Heart right ventricle (tissue), 16 donors: ENCODE data around the gene PRDM16. TPM values are rescaled to one million over a fixed set of nuclear protein-coding genes. Genes with fewer than 3 reads are reported as not detected.

ENCODE experiments used
- ATAC-seq, 8 donors: fragments of 200-7000 bp; cut with Tn5 transposase; one replicate each; pipeline ENCODE4 v1.9.1; 2020; ENCODE audit warnings: mild to moderate bottlenecking in 8 of 8, moderate library complexity in 8 of 8, moderate number of reproducible peaks in 1 of 8
- DNase-seq, 2 donors: peaks; one replicate each; pipeline ENCODE4 v3.0.0-alpha.2; 2020
- H3K27ac ChIP-seq, 10 donors: fragments of 200-600 bp; sonication (generic) in 2 of 10; one replicate each; pipeline versions ENCODE4 v1.5.0 to v1.8.0; 2020 to 2022; ENCODE audit warnings: mild to moderate bottlenecking in 3 of 10
- H3K27me3 ChIP-seq, 7 donors: fragments of 200-600 bp; one replicate each; pipeline ENCODE4 v1.8.0; 2021 to 2022; ENCODE audit warnings: mild to moderate bottlenecking in 2 of 7
- H3K36me3 ChIP-seq, 9 donors: fragments of 200-600 bp; sonication (generic) in 1 of 9; one replicate each; pipeline versions ENCODE4 v1.5.0 to v1.8.0; 2020 to 2022; ENCODE audit warnings: mild to moderate bottlenecking in 2 of 9
- H3K4me1 ChIP-seq, 9 donors: fragments of 200-600 bp; sonication (generic) in 1 of 9; one replicate each; pipeline versions ENCODE4 v1.5.0 to v1.8.0; 2020 to 2022; ENCODE audit warnings: mild to moderate bottlenecking in 4 of 9
- H3K4me3 ChIP-seq, 10 donors: fragments of 200-600 bp; sonication (generic) in 2 of 10; one replicate each; pipeline versions ENCODE4 v1.5.0 to v1.8.0; 2020 to 2022; ENCODE audit warnings: mild to moderate bottlenecking in 7 of 10, moderate library complexity in 2 of 10
- H3K9me3 ChIP-seq, 11 donors: fragments of 200-600 bp in 10 of 11; sonication (generic) in 2 of 11; one replicate each; pipeline versions ENCODE4 v1.5.0 to v1.8.0; 2013 to 2022; ENCODE audit warnings: mild to moderate bottlenecking in 2 of 11, control low read depth in 1 of 11, moderate library complexity in 1 of 11
- WGBS, 2 donors: extraction: QIAGEN DNeasy Blood & Tissue Kit; methylation state at CpG; one replicate each; pipeline ENCODE4 v1.1.7; 2013; ENCODE audit warnings: inconsistent platforms in 1 of 2; 5-methylcytosine and 5-hydroxymethylcytosine counted together
- intact Hi-C, 10 donors: fragments of 100-400 bp; cut with DNase I; formaldehyde crosslinking; loops; one replicate each; pipeline versions ENCODE4 v1.11.1 to v1.14.2; 2022
- polyA plus RNA-seq, 2 donors: library from polyadenylated mRNA; stranded (reverse); fragments of 200-250 nt; gene quantifications; one replicate each; pipeline ENCODE4 v1.2.3, GENCODE V29; 2013
- total RNA-seq, 10 donors: library from RNA; stranded (reverse); fragmentation: NEBNext Ultra II Directional in 3 of 10; extraction: Animal tissue kit (Norgen Biotek cat#: 25700) in 3 of 10; gene quantifications; one replicate each; pipeline versions ENCODE4 v1.2.1 to v1.2.4, GENCODE V29; 2021 to 2023
- TF ChIP-seq, protein P1 (sequence below), 9 donors: fragments of 200-600 bp; sonication (generic) in 2 of 9; IDR thresholded peaks; one replicate each; pipeline versions ENCODE4 v1.5.0 to v1.8.0; 2021 to 2022; ENCODE audit warnings: antibody characterized with exemption in 9 of 9, mild to moderate bottlenecking in 5 of 9, moderate library complexity in 1 of 9
- donor health status: Arrhythmogenic right ventricular cardiomyopathy.
- donor health status: ischemic (EF 13 %, LVEDD 7.1; RV severe dilation, severe dysfunction).
- donor health status: healthy with polysubstance abuse.
- donor health status: DM: no; HTN: yes; CAD: no.
- donor health status: DM: no; HTN: no; CAD: no.
- donor health status: ischemic (EF 25% LVEDD 6.9; RV normal size, moderate dysfunction).
- donor health status: ischemic (EF 25% LVEDD 5.7; RV mildly dilated, moderate dysfunction).
- donor health status: healthy.
- donor health status: DM: yes; HTN: yes; CAD: no.
- donor health status: Ischemic cardiomyopathy.
- donor health status: ischemic (EF 35%, LVEDD 5.7; RV mildly dilated, moderate dysfunction).
- donor health status: nonischemic (EF 11% LVEDD 7.7; RV severe dilation, severe dysfunction).
- donor health status: DM: yes; HTN: yes; CAD: no.
- donor health status: PGD.
- donor health status: ischemic (EF 29% LVEDD 5.4; RV normal size, mild dysfunction).
- donor health status: nonischemic (EF 23%, LVEDD 6.1; RV moderate dilation, normal function).

Gene PRDM16
- total and polyA plus RNA-seq, 12 donors, result 4.1 to 25.9 (median 14.8) TPM

DNA sequence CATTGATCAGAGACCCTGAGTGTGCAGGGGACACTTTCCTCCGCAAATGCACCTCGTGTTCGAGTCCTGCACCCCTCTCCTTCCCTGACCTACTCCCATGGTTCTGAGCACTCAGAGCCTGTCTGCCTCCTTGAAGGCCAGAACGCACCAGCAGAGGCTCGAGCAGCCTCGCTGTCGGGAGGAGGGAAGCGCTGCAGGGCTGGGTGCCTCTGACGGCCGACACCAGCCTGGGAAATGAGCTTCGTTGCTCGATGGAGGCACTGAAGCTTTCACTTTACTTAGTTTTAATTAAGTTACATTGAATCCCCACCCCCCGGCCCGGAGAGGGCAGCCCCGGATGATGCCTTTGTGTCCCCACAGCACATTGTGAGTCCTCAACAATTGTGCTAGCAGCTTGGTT is 229.2 kb downstream of the PRDM16 start:
- H3K9me3 ChIP-seq, result peaks cover 0 to 9% (median 0%) of the 10 kb centered on the region in 11 donors
- no peak overlapping the region for H3K27ac ChIP-seq
- peaks cover 0 to 11% (median 0%) of the 10 kb centered on the region in 7 donors for H3K27me3 ChIP-seq
- H3K36me3 ChIP-seq, result no peaks in the 10 kb centered on the region
- DNase-seq (no peak), ATAC-seq (no peak)
- H3K4me3 ChIP-seq, result no peak overlapping the region
- peaks cover 0 to under 1% (median 0%) of the 10 kb centered on the region in 9 donors for H3K4me1 ChIP-seq
- intact Hi-C loops, result no loop called here
- TF ChIP-seq, protein P1, sequence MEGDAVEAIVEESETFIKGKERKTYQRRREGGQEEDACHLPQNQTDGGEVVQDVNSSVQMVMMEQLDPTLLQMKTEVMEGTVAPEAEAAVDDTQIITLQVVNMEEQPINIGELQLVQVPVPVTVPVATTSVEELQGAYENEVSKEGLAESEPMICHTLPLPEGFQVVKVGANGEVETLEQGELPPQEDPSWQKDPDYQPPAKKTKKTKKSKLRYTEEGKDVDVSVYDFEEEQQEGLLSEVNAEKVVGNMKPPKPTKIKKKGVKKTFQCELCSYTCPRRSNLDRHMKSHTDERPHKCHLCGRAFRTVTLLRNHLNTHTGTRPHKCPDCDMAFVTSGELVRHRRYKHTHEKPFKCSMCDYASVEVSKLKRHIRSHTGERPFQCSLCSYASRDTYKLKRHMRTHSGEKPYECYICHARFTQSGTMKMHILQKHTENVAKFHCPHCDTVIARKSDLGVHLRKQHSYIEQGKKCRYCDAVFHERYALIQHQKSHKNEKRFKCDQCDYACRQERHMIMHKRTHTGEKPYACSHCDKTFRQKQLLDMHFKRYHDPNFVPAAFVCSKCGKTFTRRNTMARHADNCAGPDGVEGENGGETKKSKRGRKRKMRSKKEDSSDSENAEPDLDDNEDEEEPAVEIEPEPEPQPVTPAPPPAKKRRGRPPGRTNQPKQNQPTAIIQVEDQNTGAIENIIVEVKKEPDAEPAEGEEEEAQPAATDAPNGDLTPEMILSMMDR (IDR thresholded peaks at IDR 0.05), result no peak
- WGBS, 2 donors, result 88 to 90% methylated on average over 15 of the region's 15 CpGs

DNA sequence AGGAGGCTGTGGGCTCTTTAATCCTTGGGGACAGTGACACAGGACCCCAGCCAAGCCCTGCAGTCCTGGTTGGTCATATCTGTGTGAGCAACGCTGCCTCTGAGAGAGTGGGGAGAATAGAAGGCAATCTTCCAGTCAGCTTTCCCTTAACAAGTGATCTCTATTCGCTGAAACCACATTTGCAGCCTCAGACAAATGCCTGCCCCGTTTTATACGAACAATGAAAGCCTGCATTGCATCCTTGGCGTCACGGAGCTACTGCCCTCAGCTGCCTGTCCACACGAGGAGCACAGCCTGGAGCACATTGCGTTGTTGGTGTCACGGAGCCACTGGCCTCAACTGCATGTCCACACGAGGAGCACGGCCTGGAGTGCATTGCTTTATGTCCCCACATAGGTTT is 235.2 kb downstream of the PRDM16 start:
- 53 to 69% methylated on average over 11 of the region's 11 CpGs for WGBS, 2 donors

DNA sequence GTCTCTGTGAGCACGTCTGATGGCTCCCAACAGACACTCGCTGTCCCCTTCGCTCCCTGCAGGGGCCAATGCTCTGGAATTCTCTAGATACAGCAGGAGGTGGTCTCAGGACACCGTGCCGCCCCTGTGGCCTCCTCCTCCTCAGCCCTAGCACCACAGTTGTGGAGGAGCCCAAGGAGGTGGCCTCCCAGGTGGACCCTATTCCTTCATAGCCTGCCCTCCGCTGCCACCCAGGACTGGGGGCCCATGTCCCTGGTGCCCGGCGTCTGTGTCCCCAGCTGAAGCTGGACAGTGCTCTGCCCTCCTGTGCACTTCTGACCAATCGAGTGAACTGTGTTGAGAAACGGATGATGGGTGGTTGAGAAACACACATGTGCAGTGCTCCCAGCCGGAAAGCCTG is 235.7 kb downstream of the PRDM16 start:
- H3K27ac ChIP-seq, result no peak overlapping the region
- H3K36me3 ChIP-seq, result no peaks in the 10 kb centered on the region
- TF ChIP-seq, protein P1 (IDR thresholded peaks at IDR 0.05), result no peak
- intact Hi-C loops, result no loop called here
- peaks cover 0 to 9% (median 0%) of the 10 kb centered on the region in 11 donors for H3K9me3 ChIP-seq
- DNase-seq (no peak), ATAC-seq (no peak)
- H3K27me3 ChIP-seq, result peaks cover 0 to 3% (median 0%) of the 10 kb centered on the region in 7 donors
- 83 to 86% methylated on average over 11 of the region's 11 CpGs for WGBS, 2 donors
- H3K4me1 ChIP-seq, result peaks cover 3 to 21% (median 13%) of the 10 kb centered on the region in 9 donors
- H3K4me3 ChIP-seq, result no peak overlapping the region

More for the DNA sequence above, 235.2 kb downstream of the PRDM16 start:
- intact Hi-C loops, result no loop called here
- Histone ChIP-seq H3K4me3 (no peak overlapping the region), H3K36me3 (no peaks in the 10 kb centered on the region), H3K9me3 (peaks cover 0 to 9% (median 0%) of the 10 kb centered on the region in 11 donors), H3K4me1 (peaks cover 2 to 21% (median 13%) of the 10 kb centered on the region in 9 donors), H3K27me3 (peaks cover 0 to 2% (median 0%) of the 10 kb centered on the region in 7 donors), H3K27ac (no peak overlapping the region)
- no peak for ATAC-seq
- TF ChIP-seq, protein P1 (IDR thresholded peaks at IDR 0.05), result no peak
- no peak for DNase-seq

DNA sequence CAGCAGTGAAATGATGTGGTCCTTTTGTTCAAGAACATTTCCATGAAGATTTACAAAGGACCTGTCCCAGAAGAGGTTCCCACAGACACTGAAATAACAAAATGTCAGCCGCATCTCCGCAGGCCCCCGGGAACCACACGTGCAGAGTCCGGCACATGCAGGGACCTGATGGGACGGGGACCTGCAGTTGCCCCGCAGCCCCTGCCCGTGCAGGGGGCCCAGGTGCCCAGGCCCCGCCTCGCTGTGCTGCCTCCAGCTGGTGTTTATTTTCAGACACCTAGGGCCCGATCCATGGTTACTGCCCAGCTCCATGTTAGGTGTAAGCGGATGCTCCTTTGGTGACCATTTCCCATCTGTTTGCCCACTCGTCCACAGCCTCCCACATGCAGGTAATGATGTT is 236.2 kb downstream of the PRDM16 start:
- no peak overlapping the region for H3K4me3 ChIP-seq
- no peak overlapping the region for H3K27ac ChIP-seq
- intact Hi-C loops, result no loop called here
- ATAC-seq (no peak), DNase-seq (no peak)
- peaks cover 3 to 23% (median 14%) of the 10 kb centered on the region in 9 donors for H3K4me1 ChIP-seq
- H3K27me3 ChIP-seq, result peaks cover 0 to 8% (median 0%) of the 10 kb centered on the region in 7 donors
- no peaks in the 10 kb centered on the region for H3K36me3 ChIP-seq
- WGBS, 2 donors, result 77 to 86% methylated on average over 13 of the region's 13 CpGs
- peaks cover 0 to 9% (median 0%) of the 10 kb centered on the region in 11 donors for H3K9me3 ChIP-seq
- TF ChIP-seq, protein P1 (IDR thresholded peaks at IDR 0.05), result no peak
